ENCODE results near the gene MKRN2.

Gene MKRN2

DNA sequence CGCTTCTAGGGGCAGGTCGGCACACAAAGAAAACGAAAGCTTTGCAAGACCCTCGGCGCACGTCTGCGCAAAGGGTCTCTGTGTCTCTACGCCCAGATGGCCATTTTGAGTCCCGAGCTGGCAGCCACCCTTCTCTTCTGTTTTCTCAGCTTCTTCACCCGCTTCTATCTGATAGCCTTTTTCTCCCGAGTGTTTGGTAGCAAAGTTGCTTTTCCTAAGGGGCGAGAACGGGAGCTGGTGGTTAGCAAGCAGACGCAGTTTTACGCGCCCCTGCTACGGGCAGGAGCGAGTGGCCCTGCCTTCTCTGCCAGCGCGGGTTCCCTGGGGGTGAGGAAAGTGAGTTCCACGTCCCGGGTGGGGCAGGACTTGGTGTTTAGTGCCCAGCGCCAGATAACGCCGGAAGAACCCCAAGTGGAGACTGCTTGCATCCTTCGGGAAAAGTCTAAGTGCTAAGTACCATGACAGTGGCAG lies 2.9 kb upstream of the MKRN2 start:
- DNase-seq (ENCODE audit: low read depth, low spot score) = no peak

DNA sequence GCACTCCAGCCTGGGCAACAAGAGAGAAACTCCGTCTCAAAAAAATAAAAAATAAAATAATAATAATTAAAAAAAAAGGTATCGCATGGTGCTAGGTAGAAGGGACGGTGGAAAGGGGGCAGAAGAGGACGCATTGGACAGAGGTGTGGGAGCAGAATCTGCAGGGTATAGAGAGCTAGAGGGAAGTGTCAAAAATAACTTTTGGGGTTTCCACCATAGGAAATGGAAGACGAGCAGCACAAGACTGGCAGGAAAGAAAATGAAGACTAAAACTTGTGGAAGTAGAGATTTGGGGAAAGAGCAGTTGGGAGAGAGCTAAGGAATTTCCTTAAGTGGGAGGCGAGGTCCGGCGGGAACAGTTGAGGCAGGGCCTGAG lies 585 bp upstream of the MKRN2 start:
- no peak for DNase-seq (ENCODE audit: low read depth, low spot score)

DNA sequence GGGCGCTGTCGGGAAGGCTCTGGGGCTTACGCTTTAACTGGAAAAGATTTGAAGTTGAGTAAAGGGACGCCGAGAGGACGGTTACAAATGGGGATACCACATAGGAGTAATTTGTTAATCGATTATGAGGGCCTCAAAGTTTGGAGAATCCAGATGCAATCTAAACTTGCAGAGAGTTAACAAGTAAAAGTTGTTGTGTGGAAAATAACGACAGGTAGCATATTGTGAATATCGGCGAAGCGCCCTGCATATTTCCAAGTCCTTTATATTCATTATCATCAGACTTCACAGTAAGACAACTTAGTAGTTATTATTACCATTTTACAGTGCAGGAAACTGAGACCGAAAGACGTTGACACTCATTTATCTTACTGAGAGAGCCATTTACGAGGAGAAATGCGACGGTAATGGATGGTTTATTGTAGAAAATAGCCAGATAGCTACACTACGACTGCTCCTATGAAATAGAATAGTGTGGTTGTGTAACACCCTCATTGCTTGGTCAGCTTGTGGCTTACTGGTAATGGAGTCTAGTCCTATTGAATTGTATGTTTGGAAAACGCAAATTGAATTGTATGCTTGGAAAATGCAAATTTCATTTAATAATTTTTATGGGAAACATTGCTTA lies 700 bp downstream of the MKRN2 start:
- DNase-seq (ENCODE audit: low read depth, low spot score) = no peak

DNA sequence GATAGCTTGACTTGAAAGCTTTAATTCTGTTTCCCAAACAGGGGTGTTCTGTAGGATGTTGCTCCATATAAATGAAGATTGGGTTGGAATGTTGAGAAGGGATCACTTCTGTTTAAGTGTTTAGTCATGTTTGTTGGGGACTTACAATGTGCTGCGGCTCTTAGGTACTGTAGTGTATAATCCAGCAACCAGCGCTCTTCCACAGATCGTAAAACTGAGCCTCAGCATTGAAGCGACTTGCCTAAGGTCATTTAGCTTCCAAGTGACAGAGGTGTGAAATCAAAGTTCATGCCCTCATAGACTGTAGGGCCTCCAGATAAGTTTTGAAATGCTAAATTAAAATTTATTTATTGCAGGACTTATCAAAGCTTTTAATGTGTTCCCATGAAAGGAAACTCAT lies 1.8 kb downstream of the MKRN2 start:
- DNase-seq (ENCODE audit: low read depth, low spot score) = no peak

DNA sequence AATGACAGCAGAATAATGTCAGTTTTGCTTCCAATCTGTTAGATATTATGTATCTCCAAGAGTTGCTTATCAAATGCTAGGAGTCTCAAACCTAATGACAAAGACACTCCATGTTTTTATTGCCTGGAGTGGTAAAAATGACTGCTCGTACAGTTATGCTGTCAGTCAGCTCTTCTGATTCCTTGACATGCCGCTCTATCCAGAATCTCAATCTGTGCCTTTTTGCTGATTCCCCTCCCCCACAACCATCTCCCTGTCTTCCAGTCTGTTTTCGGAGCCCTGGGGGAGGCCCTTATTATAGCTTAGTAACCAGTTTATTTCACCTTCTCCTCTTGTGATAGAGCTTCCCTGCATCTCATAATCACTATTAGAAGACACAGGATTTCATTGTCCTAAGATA lies 2.6 kb downstream of the MKRN2 start:
- DNase-seq (ENCODE audit: low read depth, low spot score) = no peak

DNA sequence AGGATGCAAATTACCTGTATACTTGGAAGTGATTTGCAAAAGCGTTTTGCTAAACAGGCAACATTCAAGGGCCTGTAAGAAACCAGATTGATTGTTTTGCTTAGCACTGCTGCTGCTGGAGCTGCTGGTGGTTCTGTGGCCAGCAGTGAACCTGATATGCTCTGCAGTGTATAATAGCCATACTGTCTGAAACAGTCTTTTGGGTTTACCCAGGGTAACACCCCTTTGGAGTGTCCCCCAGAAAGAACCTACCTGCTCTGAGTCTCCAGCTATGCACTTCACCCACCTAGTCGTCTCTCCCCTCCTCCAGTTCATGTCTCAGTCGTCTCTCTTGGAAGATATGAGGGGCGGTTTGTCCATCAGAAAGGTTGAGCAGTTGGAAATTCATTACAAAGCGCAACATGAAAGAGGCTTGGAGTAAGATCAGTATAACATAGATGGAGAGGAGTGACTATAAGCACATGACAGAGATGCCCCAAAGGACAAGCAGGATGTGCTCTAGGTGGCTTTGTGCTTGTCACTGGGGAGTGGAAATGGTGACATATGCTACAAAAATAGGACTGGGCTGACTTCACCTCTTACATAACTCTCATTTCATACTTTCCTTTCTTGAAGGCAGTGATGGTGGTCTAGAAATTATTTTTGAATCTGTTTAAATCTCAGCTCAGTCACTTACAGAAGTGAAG lies 3.8 kb downstream of the MKRN2 start:
- DNase-seq (ENCODE audit: low read depth, low spot score) = no peak

DNA sequence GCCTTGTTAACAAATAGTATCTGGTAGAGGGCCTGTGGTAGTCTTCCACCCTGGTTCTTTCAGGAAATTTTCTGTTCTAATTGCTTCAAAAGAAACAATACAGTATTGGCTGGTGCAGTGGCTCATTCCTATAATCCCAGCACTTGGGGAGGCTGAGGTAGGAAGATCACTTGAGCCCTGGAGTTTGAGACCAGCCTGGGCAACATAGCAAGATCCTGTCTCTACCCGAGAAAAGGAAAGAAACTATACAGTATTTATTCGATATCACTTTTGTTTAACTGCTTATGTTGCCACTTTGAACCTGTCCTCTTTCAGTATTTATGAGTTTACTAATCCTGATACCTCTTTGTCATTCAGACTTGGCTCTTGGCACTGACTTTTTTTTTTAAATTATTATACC lies 4.5 kb downstream of the MKRN2 start:
- no peak for DNase-seq (ENCODE audit: low read depth, low spot score)

DNA sequence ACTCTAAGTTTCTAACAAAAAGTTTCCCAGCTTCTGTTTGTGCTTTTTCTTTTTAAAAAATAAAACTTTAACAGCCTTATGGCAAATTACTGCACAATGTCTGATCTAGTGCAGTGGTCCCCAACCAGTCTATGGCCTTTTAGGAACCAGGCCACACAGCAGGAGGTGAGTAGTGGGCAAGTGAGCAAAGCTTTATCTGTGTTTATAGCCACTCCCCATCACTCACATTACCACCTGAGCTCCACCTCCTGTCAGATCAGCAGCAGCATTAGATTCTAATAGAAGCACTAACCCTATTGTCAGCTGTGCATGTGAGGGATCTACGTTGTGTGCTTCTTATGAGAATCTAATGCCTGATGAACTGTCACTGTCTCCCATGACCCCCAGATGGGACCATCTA lies 5.6 kb downstream of the MKRN2 start:
- DNase-seq (ENCODE audit: low read depth, low spot score) = no peak

DNA sequence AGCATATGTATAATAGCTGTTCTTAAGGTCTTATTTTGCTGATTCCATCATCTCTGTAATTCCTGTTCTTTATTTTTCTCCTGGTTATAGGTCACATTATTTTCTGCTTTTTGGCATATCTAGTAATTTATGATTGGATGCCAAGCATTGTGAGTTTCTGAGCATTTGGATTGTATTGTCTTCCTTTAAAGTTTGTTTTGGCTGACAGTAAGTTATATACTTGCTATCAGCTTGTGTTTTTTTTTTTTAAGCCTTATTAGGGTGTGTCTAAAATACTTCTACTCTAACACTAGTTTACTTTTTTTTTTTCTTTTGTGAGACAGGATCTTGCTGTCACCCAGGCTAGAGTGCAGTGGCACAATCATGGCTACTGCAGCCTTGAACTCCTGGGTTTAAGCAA lies 10.1 kb downstream of the MKRN2 start:
- no peak for DNase-seq (ENCODE audit: low read depth, low spot score)

DNA sequence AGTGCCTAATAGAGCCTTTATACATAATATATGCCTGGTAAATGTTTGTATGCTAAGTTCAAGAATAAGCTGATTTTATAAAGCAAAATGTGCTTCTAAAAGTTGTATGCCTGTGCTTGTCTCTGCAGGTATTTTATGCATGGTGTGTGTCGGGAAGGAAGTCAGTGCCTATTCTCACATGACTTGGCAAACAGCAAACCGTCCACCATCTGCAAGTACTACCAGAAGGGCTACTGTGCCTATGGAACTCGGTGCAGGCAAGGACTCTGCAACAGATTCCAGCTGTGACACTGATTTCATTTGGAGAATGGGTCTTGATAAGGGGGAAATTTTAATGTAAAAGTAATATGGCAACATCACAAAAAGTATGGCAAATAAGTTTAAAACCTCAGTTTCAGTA lies 11.9 kb downstream of the MKRN2 start:
- no peak for DNase-seq (ENCODE audit: low read depth, low spot score)

DNA sequence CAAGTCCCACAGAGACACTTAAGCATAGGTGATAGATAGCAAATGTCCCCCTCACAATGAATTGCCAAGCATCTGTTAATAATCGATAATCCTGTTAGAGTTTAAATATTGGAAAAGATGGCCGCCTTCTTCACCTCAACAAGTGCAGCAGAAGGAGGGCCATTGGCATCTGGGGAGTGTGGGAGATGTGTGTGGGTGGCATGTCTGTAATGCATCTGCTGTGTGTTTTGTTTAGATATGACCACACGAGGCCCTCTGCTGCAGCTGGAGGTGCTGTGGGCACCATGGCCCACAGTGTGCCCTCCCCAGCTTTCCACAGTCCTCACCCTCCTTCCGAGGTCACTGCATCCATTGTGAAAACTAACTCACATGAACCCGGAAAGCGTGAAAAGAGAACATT lies 12.9 kb downstream of the MKRN2 start:
- no peak for DNase-seq (ENCODE audit: low read depth, low spot score)

DNA sequence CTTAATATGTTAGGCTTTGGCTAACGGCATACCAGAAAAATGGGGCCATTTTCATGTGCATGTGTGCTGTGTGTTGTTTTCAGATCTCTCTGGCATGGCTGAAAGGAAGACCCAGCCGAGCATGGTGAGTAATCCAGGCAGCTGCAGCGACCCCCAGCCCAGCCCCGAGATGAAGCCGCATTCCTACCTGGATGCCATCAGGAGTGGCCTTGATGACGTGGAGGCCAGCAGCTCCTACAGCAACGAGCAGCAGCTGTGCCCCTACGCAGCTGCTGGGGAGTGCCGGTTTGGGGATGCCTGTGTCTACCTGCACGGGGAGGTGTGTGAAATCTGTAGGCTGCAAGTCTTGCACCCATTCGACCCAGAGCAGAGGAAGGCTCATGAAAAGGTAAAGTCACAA lies 15.1 kb downstream of the MKRN2 start:
- DNase-seq (ENCODE audit: low read depth, low spot score) = no peak

DNA sequence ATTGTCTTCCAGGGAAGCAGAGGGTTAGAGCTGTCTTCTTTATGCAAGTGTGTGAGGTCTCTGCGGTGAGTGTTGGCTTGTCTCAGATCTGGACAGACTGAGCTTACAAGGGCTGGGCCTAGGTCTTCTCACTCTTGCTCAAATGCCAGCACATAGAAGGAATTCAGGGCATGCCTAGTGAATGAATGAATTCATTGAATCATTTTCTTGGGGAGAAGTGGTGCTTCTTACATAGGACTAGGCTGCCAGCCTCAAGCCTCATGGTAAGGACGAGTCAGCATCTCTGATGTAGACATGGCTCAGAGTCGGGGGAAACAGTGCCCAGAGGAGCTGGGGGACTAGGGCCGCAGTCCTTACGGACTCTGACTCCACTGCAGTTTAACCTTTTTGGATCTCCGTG lies 17.2 kb downstream of the MKRN2 start:
- DNase-seq (ENCODE audit: low read depth, low spot score) = no peak

DNA sequence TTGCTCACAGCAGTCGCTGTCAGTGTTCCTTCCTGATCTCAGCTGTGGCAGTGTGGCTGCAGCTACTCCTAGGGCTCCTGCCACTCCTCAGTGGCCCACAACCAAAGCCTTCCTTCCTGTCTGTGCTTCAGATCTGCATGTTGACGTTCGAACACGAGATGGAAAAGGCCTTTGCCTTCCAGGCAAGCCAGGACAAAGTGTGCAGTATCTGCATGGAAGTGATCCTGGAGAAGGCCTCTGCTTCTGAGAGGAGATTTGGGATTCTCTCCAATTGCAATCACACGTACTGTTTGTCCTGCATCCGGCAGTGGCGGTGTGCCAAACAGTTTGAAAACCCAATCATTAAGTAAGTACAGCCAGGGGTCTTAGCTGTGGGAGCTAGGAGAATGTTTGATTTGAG lies 17.8 kb downstream of the MKRN2 start:
- DNase-seq (ENCODE audit: low read depth, low spot score) = no peak

DNA sequence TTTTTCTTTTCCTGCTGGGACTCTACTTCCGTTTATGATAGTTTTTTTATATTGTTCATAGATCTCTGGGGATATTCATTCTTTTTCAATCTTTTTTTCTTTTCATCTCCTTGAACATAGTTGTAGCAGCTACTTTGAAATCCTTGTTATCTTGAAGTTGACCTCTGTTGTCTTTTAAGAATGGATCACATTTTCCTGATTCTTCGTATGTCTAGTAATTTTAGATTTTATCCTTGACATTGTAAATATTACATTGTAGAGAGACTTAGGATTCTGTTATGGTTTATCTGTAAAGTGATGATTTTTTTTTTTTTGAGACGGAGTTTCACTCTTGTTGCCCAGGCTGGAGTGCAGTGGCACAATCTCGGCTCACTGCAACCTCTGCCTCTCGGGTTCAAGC lies 20.5 kb downstream of the MKRN2 start:
- no peak for DNase-seq (ENCODE audit: low read depth, low spot score)

DNA sequence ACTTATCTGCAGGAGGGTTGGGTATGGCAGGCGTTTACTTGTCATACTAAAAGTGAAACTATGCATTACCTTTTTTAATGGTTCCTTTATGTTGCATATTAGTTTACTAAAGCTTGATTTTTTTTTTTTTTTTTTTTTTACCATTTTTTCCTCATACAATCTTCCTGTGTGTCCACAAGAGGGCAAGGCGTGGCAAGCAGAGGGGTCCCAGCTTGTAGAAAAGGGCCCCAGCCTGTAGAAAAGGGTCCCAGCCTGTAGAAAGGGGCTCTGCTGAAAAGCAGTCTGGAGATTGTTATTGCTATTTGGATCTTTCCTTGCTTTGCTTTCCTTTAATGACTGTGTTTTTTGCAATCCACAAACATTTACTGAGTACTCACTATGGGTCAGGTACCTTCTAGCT lies 21.9 kb downstream of the MKRN2 start:
- DNase-seq (ENCODE audit: low read depth, low spot score) = no peak

DNA sequence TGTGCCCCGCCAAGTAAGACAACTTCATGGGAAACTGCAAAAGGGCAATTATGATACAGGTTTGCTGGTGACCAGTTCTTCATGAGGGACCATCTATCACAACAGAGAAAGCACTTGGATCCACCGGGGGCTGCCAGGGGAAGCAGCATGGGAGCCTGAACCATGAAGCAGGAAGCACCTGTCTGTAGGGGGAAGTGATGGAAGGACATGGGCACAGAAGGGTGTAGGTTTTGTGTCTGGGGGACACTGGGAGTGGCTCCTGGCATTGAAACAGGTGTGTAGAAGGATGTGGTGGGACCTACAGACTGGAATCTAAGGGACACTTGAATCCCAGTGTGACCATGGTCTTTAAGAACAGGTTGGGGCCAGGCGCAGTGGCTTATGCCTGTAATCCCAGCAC lies 22.6 kb downstream of the MKRN2 start:
- DNase-seq (ENCODE audit: low read depth, low spot score) = no peak

DNA sequence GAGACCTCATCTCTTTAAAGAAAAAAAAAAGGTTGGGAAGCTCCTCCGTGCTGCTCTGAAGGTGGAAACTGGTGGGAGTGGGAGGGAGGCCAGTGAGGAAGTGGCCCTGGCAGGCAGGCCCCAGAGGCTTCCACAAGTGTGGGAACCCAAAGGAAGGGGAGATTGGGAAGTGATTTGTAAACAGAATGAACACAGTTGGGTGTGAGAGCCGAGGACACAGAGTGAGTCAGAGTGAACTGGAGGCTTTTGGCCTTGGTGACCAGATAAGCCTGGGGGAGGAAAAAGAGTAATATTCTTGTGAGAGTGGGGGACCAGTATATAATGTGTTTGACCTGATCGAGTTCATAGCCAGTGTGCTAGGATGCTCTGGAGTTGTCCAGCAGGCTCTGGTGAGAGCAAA lies 23.0 kb downstream of the MKRN2 start:
- no peak for DNase-seq (ENCODE audit: low read depth, low spot score)

DNA sequence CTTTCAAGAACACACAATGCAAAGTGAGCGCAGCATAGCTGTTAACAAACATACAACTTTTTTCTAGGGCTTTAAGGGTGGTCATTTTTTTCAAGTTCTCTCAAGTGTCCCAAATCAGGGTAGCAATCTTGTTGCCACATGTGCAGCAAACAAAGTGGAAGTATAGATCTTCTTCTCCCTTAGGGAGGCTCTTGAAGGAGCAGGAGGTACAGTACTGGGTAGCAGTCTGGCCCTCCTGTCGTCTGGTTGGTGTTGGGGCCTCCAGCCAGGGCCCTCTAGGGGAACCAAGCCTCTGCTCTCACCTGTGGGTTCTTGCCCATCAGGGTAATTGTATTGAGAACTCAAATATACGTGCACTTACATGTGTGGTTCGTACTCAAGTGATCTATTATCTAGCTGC lies 25.8 kb downstream of the MKRN2 start:
- no peak for DNase-seq (ENCODE audit: low read depth, low spot score)

DNA sequence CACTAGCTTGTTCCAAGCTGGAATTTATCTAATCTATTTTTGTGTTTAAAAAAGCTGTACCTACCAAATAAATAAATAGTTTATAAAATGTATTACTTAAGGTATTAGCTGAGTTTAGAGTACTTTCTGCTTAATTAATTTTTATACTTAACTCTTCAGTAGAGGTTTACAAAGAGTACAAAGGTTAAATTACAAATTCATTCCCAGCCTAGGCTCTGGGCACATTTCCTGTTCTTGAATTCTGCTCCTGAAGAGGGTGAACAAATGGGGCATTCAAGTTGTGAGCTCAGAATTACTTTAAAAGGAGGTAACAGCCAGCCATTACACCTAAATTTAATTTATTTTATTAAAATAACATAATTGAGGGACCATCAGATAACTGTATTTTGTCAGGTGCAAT lies 26.4 kb downstream of the MKRN2 start:
- DNase-seq (ENCODE audit: low read depth, low spot score) = no peak

DNA sequence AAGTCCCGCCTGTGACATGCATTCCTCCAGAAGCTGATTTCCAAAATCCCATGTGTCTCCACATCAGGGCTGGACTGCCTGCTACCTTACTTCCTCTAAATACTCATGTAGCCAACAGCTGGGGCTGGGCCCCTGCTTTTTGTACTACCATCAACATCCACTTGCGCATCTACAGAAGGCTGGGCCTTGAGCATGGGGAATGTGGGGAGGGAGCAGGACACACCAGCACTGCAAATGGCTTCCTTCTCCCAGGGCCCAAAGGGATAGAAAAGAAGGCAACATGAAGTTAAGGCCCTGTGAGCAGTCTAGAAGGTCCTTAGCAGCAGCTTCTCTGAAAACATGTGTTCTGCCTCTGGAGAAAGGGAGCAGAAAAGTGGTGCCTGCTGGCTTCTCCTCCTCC lies 27.2 kb downstream of the MKRN2 start:
- no peak for DNase-seq (ENCODE audit: low read depth, low spot score)

DNA sequence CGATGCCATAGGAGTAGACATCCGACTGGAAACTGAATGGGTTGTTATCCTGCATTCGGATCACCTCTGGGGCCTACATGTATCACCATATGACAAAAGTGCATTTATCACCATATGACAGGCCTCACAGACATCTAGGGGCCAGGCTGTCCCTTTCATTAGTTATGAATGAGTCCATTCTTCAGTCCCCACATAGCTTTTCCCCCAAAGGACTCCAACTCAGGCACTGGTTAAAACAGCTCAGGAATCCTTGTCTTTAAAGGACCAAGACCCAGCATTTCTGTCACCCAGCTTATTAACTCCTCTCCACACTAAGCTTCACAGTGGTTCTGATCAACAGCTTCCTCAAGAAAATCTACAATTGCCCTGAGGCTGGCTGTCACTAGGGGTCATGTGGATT lies 28.3 kb downstream of the MKRN2 start:
- no peak for DNase-seq (ENCODE audit: low read depth, low spot score)

DNA sequence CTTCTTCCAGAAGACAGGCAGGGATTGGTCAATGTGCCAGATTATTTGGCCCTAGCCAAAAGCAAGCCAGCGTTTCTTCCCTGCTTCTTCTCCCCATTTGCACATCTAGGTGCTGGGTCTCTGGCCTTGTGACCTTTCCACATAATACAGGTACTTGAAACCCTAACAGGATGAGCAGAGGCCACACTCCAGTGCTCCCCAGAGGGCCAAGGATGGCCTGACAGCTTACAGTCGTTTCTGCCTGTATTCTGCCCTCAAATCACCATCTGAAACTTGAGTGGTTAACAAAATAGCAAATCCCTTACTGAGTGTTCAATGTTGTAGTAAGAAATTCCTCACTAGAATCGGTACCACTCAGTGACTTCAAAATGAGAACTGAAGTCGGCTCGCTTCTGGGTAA lies 29.1 kb downstream of the MKRN2 start:
- no peak for DNase-seq (ENCODE audit: low read depth, low spot score)

DNA sequence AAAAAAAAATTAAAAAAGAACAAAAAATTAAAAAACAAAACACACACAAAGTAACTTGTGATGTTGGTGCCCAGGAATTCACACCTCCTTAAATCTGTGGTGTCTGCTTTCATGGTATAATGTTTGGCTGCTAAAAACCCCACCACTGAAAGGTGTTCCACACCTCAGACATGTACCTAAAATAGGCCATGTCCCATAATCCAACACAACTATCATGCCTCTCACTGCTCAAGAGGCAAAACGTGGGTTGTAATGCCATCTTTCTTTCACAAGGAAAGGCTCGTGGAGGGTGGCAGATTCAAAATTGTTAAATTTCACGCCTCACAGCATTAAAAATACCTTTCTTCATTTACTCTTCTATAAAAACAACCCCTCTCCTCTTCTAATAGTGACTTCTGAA lies 29.5 kb downstream of the MKRN2 start:
- no peak for DNase-seq (ENCODE audit: low read depth, low spot score)
